Measurements from ENCODE around the gene CACNA1I.
"Not testable (repeated sequence)": the region's sequence is repeated elsewhere in the genome, so short reads cannot be mapped to it uniquely, and the experiment has no call there.

CACNA1I gene

DNA sequence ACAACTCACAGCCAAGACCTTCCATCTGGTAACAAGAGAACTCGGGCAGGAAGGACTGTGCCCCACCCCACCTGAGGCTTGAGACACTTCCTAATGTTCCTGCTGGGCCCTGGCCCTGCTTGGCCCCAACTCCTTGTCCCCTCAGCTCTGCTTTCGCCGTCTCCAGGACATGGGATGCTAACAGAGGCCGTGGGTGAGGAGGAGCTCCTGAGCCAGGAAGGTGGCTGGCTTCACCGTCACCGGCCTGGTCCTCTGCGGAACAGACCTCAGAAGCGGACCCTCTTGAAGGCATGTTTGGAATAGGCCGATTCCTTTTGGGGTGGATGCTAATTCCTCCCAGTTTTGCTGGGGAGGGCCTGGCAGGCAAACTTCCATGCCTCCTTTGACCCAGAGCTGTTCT is 154.3 kb downstream of the CACNA1I start:
- Histone ChIP-seq H3K9ac (ENCODE audit: low read length) (no peak overlapping the region), H3K27me3 (ENCODE audit: control insufficient read depth, insufficient read depth, low read length) (no peaks in the 10 kb centered on the region), H3K36me3 (ENCODE audit: control insufficient read depth, insufficient read depth, low read length) (no peaks in the 10 kb centered on the region), H3K4me1 (ENCODE audit: control insufficient read depth, insufficient read depth, low read length) (no peaks in the 10 kb centered on the region), H3K4me3 (ENCODE audit: low read length) (no peak overlapping the region), H3K27ac (ENCODE audit: low read depth, low read length) (no peak overlapping the region)

GRCh38 chr22:39725351-39726035 is 154.9 kb downstream of the CACNA1I start:
- H3K4me3 ChIP-seq (ENCODE audit: low read length): no peak overlapping the region
- no peaks in the 10 kb centered on the region for H3K36me3 ChIP-seq (ENCODE audit: control insufficient read depth, insufficient read depth, low read length)
- H3K4me1 ChIP-seq (ENCODE audit: control insufficient read depth, insufficient read depth, low read length): no peaks in the 10 kb centered on the region
- H3K9ac ChIP-seq (ENCODE audit: low read length): no peak overlapping the region
- no peaks in the 10 kb centered on the region for H3K27me3 ChIP-seq (ENCODE audit: control insufficient read depth, insufficient read depth, low read length)
- H3K27ac ChIP-seq (ENCODE audit: low read depth, low read length): no peak overlapping the region

DNA sequence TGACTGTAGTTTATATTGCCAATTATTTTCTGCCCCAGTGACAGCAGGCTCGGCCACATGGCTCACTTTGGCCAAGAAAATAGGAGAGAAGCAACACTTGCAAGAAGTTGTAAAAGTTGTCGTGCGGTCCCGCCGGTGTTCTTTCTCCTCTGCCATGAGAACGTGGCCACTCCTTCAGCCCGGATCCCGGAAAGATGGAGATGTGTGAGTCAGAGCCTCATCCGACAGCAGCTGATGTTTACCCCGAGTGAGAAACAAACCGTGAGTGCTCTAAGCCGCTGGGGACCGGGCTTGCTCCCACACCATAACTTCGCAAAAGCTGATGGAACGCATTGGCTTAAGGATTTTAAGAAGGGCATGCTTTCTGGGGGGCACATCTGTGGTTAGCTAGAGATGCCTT is 157.0 kb downstream of the CACNA1I start:
- Histone ChIP-seq H3K27me3 (ENCODE audit: control insufficient read depth, insufficient read depth, low read length) (no peaks in the 10 kb centered on the region), H3K9ac (ENCODE audit: low read length) (no peak overlapping the region), H3K36me3 (ENCODE audit: control insufficient read depth, insufficient read depth, low read length) (no peaks in the 10 kb centered on the region), H3K4me3 (ENCODE audit: low read length) (no peak overlapping the region), H3K27ac (ENCODE audit: low read depth, low read length) (no peak overlapping the region), H3K4me1 (ENCODE audit: control insufficient read depth, insufficient read depth, low read length) (no peaks in the 10 kb centered on the region)

- Histone ChIP-seq H3K4me1 (ENCODE audit: control insufficient read depth, insufficient read depth, low read length) (no peaks in the 10 kb centered on the region), H3K9ac (ENCODE audit: low read length) (no peak overlapping the region), H3K27ac (ENCODE audit: low read depth, low read length) (no peak overlapping the region), H3K36me3 (ENCODE audit: control insufficient read depth, insufficient read depth, low read length) (no peaks in the 10 kb centered on the region), H3K27me3 (ENCODE audit: control insufficient read depth, insufficient read depth, low read length) (no peaks in the 10 kb centered on the region), H3K4me3 (ENCODE audit: low read length) (no peak overlapping the region)
These were observed 157.8 kb downstream of the CACNA1I start for GRCh38 chr22:39728236-39728860.

- Histone ChIP-seq H3K9ac (ENCODE audit: low read length) (no peak overlapping the region), H3K4me1 (ENCODE audit: control insufficient read depth, insufficient read depth, low read length) (no peaks in the 10 kb centered on the region), H3K27ac (ENCODE audit: low read depth, low read length) (no peak overlapping the region), H3K4me3 (ENCODE audit: low read length) (no peak overlapping the region), H3K36me3 (ENCODE audit: control insufficient read depth, insufficient read depth, low read length) (no peaks in the 10 kb centered on the region), H3K27me3 (ENCODE audit: control insufficient read depth, insufficient read depth, low read length) (no peaks in the 10 kb centered on the region)
These were observed 158.8 kb downstream of the CACNA1I start for GRCh38 chr22:39729141-39729934.

DNA sequence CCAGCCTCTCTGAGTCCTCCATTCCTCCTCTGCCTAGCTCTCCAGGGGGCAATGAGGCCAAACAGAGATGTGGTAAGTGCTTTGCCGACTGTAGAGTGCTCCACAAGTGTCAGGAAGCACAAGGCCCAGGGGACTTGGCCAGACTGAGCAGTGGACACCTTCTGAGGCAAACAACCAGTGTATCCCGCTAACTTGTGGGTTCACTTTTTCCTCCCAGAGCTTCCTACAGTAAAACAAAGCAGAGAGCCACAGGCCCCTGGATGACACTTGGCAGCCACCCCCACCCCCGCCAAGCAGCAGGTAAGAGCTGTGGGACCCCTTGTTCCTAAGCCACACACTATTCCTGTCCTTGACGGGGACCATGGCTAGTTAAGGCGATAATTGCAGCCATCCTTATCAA is 160.9 kb downstream of the CACNA1I start:
- H3K9ac ChIP-seq (ENCODE audit: low read length): no peak overlapping the region
- H3K27me3 ChIP-seq (ENCODE audit: control insufficient read depth, insufficient read depth, low read length): no peaks in the 10 kb centered on the region
- no peaks in the 10 kb centered on the region for H3K4me1 ChIP-seq (ENCODE audit: control insufficient read depth, insufficient read depth, low read length)
- no peak overlapping the region for H3K4me3 ChIP-seq (ENCODE audit: low read length)
- no peak overlapping the region for H3K27ac ChIP-seq (ENCODE audit: low read depth, low read length)
- no peaks in the 10 kb centered on the region for H3K36me3 ChIP-seq (ENCODE audit: control insufficient read depth, insufficient read depth, low read length)

DNA sequence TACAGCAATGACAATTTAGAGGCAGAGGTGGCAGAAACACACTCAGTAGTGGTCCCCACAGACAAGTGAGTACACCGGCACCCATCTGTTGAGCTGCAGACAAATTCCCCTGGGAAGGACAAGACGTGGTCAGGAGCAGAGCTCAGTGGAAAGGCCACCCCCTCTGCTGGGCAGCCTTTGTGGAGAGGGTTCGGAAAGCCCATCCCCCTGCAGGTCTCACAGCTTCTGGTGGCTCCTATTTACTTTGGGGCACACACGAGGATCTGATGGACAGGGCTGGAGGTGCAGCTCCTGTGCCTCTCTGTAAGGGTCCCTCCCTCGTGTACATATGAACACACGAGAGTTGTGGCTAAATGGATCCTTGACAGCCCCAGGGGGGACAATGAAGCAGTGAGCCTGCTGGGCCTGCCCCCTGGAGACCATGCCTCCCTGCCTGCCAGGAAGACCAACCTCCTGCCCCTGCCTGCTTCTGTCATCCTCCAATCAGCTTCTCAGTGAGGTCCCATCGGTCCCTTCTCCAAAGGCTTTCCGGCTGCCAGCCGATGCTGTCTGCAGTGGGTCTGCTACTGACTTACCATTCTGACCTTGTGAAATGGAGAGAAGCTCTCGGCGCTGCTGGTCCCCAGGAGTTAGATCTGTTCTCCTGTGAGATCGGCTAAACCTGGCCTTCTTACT is 161.5 kb downstream of the CACNA1I start:
- H3K9ac ChIP-seq (ENCODE audit: low read length): no peak overlapping the region
- no peak overlapping the region for H3K27ac ChIP-seq (ENCODE audit: low read depth, low read length)
- no peaks in the 10 kb centered on the region for H3K27me3 ChIP-seq (ENCODE audit: control insufficient read depth, insufficient read depth, low read length)
- no peaks in the 10 kb centered on the region for H3K36me3 ChIP-seq (ENCODE audit: control insufficient read depth, insufficient read depth, low read length)
- H3K4me3 ChIP-seq (ENCODE audit: low read length): no peak overlapping the region
- H3K4me1 ChIP-seq (ENCODE audit: control insufficient read depth, insufficient read depth, low read length): no peaks in the 10 kb centered on the region

DNA sequence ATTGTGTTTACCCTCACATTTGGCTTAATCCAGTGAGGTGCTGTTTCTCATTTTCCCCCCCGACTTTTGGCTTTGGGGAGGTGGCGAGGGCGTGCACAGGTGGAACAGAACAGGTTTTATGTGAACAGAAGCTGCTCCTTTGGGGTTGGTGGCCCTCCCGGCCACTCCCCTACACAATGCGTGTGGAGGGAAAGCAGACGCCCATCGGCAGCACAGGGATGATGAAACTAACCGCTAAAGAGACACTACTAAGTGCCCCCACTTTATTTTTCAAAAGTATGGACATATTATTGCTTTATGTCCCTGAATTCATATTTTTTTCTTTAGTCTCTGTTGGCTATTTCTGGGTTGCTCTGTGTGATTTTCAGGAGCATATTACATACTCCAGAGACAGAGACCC is 162.1 kb downstream of the CACNA1I start:
- no peak overlapping the region for H3K9ac ChIP-seq (ENCODE audit: low read length)

GRCh38 chr22:39733191-39733590 is 162.6 kb downstream of the CACNA1I start:
- Histone ChIP-seq H3K27ac (ENCODE audit: low read depth, low read length) (no peak overlapping the region), H3K9ac (ENCODE audit: low read length) (no peak overlapping the region), H3K4me1 (ENCODE audit: control insufficient read depth, insufficient read depth, low read length) (no peaks in the 10 kb centered on the region), H3K36me3 (ENCODE audit: control insufficient read depth, insufficient read depth, low read length) (no peaks in the 10 kb centered on the region), H3K27me3 (ENCODE audit: control insufficient read depth, insufficient read depth, low read length) (no peaks in the 10 kb centered on the region), H3K4me3 (ENCODE audit: low read length) (no peak overlapping the region)

More for the DNA sequence above, 162.1 kb downstream of the CACNA1I start:
- no peaks in the 10 kb centered on the region for H3K36me3 ChIP-seq (ENCODE audit: control insufficient read depth, insufficient read depth, low read length)
- no peak overlapping the region for H3K27ac ChIP-seq (ENCODE audit: low read depth, low read length)
- H3K27me3 ChIP-seq (ENCODE audit: control insufficient read depth, insufficient read depth, low read length): no peaks in the 10 kb centered on the region
- H3K4me3 ChIP-seq (ENCODE audit: low read length): no peak overlapping the region
- no peaks in the 10 kb centered on the region for H3K4me1 ChIP-seq (ENCODE audit: control insufficient read depth, insufficient read depth, low read length)

DNA sequence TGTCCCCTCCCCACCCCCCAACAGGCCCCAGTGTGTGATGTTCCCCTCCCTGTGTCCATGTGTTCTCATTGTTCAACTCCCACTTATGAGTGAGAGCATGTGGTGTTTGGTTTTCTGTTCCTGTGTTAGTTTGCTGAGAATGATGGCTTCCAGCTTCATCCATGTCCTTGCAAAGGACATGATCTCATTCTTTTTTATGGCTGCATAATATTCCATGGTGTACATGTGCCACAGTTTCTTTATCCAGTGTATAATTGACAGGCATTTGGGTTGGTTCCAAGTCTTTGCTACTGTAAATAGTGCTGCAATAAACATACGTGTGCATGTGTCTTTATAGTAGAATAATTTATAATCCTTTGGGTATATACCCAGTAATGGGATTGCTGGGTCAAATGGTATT is 163.5 kb downstream of the CACNA1I start:
- H3K36me3 ChIP-seq (ENCODE audit: control insufficient read depth, insufficient read depth, low read length); H3K4me3 ChIP-seq (ENCODE audit: low read length); H3K27ac ChIP-seq (ENCODE audit: low read depth, low read length); H3K27me3 ChIP-seq (ENCODE audit: control insufficient read depth, insufficient read depth, low read length); H3K9ac ChIP-seq (ENCODE audit: low read length); H3K4me1 ChIP-seq (ENCODE audit: control insufficient read depth, insufficient read depth, low read length): not testable (repeated sequence)

- Histone ChIP-seq H3K4me1 (ENCODE audit: control insufficient read depth, insufficient read depth, low read length) (no peaks in the 10 kb centered on the region), H3K4me3 (ENCODE audit: low read length) (no peak overlapping the region), H3K27me3 (ENCODE audit: control insufficient read depth, insufficient read depth, low read length) (no peaks in the 10 kb centered on the region), H3K27ac (ENCODE audit: low read depth, low read length) (no peak overlapping the region), H3K36me3 (ENCODE audit: control insufficient read depth, insufficient read depth, low read length) (no peaks in the 10 kb centered on the region), H3K9ac (ENCODE audit: low read length) (no peak overlapping the region)
These were observed 164.3 kb downstream of the CACNA1I start for GRCh38 chr22:39734866-39735265.

- Histone ChIP-seq H3K4me1 (ENCODE audit: control insufficient read depth, insufficient read depth, low read length) (no peaks in the 10 kb centered on the region), H3K27me3 (ENCODE audit: control insufficient read depth, insufficient read depth, low read length) (no peaks in the 10 kb centered on the region), H3K27ac (ENCODE audit: low read depth, low read length) (no peak overlapping the region), H3K36me3 (ENCODE audit: control insufficient read depth, insufficient read depth, low read length) (no peaks in the 10 kb centered on the region), H3K4me3 (ENCODE audit: low read length) (no peak overlapping the region), H3K9ac (ENCODE audit: low read length) (no peak overlapping the region)
These were observed 165.2 kb downstream of the CACNA1I start for GRCh38 chr22:39735776-39736175.
